NCI-H460 (cell line): ENCODE results near the gene QRFP. TPM values are rescaled to one million over a fixed set of nuclear protein-coding genes. Genes with fewer than 3 reads are reported as not detected.
A peak's percentile ranks its signal among the peaks of the same experiment; 100 is the strongest.

Experiments used
- DNase-seq: peaks from one replicate; pipeline ENCODE4 v3.0.0-alpha.2; 2016; ENCODE audit warnings: low read depth; ENCODE audit errors: extremely low read depth
- polyA plus RNA-seq: library from polyadenylated mRNA; depleted of rRNA; stranded (reverse); fragments of >200 nt; gene quantifications from 2 replicates; pipeline ENCODE4 v1.2.3, GENCODE V29; 2014; cell fraction: nucleus; rRNA removed
- total RNA-seq: library from RNA; depleted of rRNA; stranded (reverse); fragments of >200 nt; shearing (Covaris generic); gene quantifications from 2 replicates; pipeline ENCODE4 v1.2.3, GENCODE V29; 2014; rRNA removed

The QRFP gene, protein sequence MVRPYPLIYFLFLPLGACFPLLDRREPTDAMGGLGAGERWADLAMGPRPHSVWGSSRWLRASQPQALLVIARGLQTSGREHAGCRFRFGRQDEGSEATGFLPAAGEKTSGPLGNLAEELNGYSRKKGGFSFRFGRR
- total RNA-seq: not detected in 2 replicates
- polyA plus RNA-seq: not detected in 2 replicates

DNA sequence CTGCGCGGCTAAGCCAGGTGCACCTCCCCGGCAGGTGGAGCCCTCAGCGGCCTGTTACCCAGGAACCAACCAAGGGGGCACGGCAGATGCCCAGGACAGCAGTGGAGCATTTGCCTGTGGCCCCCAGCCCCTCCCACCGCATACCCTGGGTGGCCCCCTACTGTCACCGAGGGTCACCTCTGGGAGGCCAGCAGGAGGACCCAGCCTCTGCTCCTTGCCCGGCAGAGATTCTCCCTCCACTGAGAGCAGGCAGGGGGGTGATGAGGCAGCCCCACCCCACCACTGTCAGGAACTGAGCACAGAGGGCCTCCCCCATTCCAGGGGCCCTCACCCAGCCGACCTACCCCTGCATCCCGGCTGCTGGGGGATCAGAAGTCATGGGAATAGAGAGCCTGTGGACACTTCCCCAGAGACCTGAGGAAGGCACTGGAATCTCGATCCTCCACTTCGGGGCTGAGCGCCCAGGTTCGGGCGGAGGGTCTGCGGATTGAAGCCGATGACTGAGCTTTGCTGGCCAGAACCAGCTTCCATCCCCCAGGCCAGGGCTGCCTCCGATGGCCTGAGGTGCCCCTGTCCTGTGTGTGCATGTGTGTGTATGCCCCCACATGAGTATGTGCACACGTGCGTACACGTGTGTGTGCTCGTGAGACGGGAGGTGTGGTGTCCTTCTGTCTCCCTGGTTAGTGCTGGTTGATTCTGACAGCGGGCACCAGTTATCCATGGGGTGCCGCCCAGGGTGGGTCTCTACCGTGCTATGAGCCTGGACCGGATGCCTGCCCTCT is at the start of gene QRFP:
QRFP (minus strand) TSS at position 580 of the 782 bp plus-strand sequence. CDS start 2,974 bp downstream, outside the sequence.
- no peak for DNase-seq

- no peak for DNase-seq
Observed at GRCh38 chr9:130945173-130945572, 48.6 kb upstream of the QRFP start.

GRCh38 chr9:130944510-130945058 is 48.0 kb upstream of the QRFP start:
- no peak for DNase-seq

DNA sequence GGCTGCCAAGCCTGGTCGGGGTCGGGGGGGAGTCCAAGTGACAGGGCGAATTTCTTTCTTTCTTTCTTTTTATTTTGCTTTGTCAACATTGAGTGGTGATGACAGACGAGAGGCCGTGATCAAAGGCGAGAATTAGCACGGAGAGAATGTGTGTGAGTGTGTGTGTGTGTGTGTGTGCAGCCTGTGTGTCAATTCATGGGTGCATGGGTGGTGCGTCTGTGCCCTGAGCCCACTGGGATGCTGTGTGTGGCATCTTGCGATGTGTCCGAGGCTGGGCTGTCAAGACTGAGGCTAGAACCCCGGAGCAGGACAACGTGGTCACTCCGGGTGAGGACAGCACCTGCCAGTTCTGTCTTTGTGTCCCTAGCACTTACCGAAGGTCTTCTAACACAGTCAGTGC is 47.2 kb upstream of the QRFP start:
- no peak for DNase-seq

DNA sequence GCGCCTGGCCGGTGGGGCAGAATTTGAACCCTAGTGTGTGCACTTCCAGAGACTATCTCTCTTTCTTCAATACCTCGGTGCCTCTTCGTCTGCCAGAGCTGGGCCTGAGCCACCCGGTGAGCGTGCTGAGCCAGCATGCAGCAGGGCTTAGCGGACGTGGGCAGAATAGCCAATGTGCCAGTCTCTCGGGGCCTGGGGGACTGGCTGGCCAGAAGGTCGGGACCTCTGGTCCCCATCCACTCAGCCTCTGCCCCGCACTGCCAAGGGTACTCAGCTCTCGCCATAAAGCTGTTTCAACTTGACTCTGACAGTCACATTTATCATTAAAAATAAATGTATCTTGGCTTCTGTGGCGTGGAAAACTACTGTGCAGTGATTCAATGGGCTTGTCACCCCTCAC is 46.6 kb upstream of the QRFP start:
- DNase-seq: no peak

GRCh38 chr9:130942679-130943078 is 46.1 kb upstream of the QRFP start:
- DNase-seq: no peak

- DNase-seq: no peak
Observed at GRCh38 chr9:130942084-130942483, 45.5 kb upstream of the QRFP start.

DNA sequence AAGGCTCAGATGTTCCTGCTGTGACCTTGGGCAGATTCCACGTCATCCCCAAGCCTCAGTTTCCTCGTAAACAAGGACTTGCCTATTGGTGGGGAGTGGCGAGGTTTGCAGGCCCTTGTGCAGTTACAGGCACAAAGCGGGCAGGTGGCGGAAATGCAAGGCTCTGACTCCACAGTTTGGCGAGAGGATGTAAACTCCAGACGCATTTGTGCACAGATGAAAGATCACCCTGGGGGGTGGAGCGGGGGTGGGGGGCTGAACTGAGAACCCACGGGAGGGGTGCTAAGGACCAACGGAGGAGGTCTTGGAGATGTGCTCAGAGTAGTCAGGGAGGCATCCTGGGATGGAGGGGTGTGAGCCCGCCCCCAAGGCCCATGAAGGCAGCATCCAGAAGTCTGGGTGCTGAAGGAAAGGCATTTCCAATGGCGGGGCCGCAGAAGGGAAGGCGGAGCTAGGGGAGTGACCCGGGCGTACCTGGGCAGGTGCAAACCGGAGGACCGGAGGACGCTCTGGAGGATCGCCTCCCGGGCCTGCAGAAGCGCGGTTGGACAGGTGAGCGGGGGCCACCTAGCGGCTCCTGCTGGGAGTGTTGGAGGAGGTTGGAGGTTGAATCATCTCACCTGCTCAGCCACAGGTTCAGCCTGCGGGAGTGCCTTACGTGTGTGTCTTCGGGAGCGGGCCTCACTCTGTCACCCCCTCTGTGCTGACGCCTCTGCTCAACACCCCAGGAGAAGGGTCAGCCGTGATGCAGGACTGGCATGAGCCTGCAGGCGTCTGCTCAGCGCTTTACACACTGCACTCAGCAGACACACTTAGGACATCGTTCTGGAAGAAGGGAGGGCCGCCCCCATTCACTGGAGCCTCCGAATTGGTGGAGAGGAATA is 44.3 kb upstream of the QRFP start:
- peak; percentile 50 for DNase-seq

GRCh38 chr9:130940027-130940549 is 43.5 kb upstream of the QRFP start:
- DNase-seq: no peak

DNA sequence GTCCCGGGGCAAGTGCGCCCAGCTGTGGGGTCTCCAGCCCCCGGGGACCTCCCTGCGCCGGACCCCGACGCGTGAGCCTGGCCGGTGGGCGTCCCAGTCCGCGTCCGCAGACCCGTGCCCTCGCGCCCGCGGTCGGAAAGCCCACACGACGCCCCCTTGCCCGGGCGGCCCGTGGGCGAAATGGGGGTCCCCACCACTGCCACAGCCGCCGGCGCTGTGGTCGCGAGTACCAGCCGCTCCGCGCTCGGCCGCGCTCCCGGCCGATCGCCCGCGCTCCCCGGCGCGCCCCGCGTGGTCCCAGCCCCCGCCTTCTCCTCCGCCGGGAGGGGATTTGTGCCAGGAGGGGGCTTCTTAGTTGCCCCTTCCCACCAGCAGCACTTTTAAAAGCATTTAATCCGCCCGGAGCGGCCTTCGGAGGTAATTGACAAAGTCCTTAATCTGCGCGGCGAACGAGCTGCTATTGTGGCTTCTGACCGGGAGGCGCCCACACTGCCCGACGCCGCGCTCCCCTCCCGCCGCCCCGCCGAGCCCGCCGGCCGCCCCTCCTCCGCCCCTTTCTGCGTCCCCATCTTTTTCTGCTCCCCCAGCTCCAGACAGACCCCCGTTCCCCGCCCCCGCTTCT is 42.9 kb upstream of the QRFP start:
- no peak for DNase-seq

GRCh38 chr9:130938652-130939404 is 42.2 kb upstream of the QRFP start, which contains the start of gene FIBCD1:
Gene FIBCD1, minus strand, starts transcription at chr9:130939247. Its CDS starts 640 bp downstream, at chr9:130938607.
- DNase-seq: peak; percentile 51

- DNase-seq: no peak
Observed at GRCh38 chr9:130938184-130938651, 41.6 kb upstream of the QRFP start.

DNA sequence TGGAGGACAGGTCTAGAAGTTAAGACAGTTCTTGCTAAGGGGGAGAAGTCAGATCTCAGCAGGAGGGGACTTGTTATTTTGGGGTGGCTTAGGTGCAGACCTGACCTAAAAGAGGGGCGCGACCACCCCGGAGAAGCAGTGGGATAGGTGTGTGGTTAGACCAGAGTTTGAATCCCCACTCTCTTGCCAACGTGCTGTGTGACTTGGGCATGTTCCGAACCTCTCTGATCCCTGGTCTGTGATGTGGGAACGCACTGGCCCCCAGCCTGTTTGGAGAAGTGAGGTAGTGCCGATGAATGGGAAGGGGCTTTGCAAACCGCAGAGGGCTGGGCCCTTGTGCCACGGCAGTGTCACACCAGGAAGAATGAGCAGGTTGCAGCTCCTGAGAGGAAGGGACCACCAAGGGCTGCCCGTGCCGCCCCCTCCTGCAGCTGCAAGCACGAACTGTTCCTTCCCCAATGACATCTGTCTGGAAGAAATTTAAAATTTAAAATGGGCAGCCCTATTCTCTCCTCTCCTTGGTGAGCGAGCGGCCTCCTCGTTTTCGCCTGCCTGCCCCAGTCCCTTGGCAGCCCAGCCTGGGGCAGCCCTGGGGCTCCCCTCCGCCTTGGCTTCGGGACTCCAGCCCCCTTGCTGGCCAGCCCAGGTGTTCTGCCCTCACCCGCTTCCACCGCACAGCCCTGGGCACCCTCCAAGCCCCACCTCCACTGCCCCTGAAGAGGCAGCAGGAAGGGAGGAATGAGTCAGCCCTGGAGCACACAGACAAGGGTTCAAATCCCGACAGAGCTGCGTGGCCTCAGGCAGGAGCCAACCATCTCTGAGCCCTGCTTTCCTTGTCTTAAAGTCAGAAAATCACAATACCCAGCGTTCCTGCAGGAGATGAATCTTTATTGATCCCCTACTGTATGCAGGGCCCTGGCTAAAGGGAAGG is 40.8 kb upstream of the QRFP start:
- no peak for DNase-seq

- DNase-seq: no peak
Observed at GRCh38 chr9:130936285-130937117, 39.9 kb upstream of the QRFP start.

- DNase-seq: no peak
Observed at GRCh38 chr9:130935648-130936271, 39.1 kb upstream of the QRFP start.

GRCh38 chr9:130934702-130935647 is 38.4 kb upstream of the QRFP start:
- no peak for DNase-seq
